ENCODE measurements around the gene RPL18. TPM values are rescaled to one million over a fixed set of nuclear protein-coding genes. Genes with fewer than 3 reads are reported as not detected.

RPL18 gene
- total and polyA plus RNA-seq, 4 donors, result 276 to 830 (median 586) TPM

GRCh38 chr19:48607359-48607755, 11.6 kb downstream of the RPL18 start:
- Histone ChIP-seq H3K27me3 (ENCODE audit: control insufficient read depth in 4 of 4, insufficient read depth in 4 of 4, low read length in 3 of 4) (no peaks in the 10 kb centered on the region), H3K27ac (ENCODE audit: low read depth in 1 of 2, low read length in 2 of 2) (no peak overlapping the region), H3K36me3 (ENCODE audit: control insufficient read depth in 4 of 4, insufficient read depth in 3 of 4, low read depth in 1 of 4, low read length in 3 of 4) (no peaks in the 10 kb centered on the region), H3K4me1 (ENCODE audit: control insufficient read depth in 4 of 4, insufficient read depth in 4 of 4, low read length in 3 of 4) (no peaks in the 10 kb centered on the region), H3K9ac (ENCODE audit: low read depth in 1 of 2, low read length in 2 of 2) (no peak overlapping the region), H3K4me3 (ENCODE audit: low read depth in 1 of 3, low read length in 3 of 3) (no peak overlapping the region), H3K9me3 (ENCODE audit: control insufficient read depth in 4 of 4, low read length in 3 of 4) (no peaks in the 10 kb centered on the region)
- WGBS, result 92% methylated on average over 7 of the region's 7 CpGs
- TF ChIP-seq NR2F2 (IDR thresholded peaks at IDR 0.05) (no peak), FOXA2 (IDR thresholded peaks at IDR 0.05) (no peak)
- DNase-seq (ENCODE audit: low spot score), result no peak

GRCh38 chr19:48606463-48607358, 12.3 kb downstream of the RPL18 start, which contains the start of gene SPACA4:
Gene SPACA4, plus strand, starts transcription at chr19:48606742. Its CDS starts 237 bp downstream, at chr19:48606979.
- no peaks in the 10 kb centered on the region for H3K36me3 ChIP-seq (ENCODE audit: control insufficient read depth in 4 of 4, insufficient read depth in 3 of 4, low read depth in 1 of 4, low read length in 3 of 4)
- 88% methylated on average over 39 of the region's 39 CpGs for WGBS
- H3K4me3 ChIP-seq (ENCODE audit: low read depth in 1 of 3, low read length in 3 of 3), result no peak within 1 kb of the TSS
- no peak for DNase-seq (ENCODE audit: low spot score)
- no peaks in the 10 kb centered on the region for H3K9me3 ChIP-seq (ENCODE audit: control insufficient read depth in 4 of 4, low read length in 3 of 4)
- H3K27me3 ChIP-seq (ENCODE audit: control insufficient read depth in 4 of 4, insufficient read depth in 4 of 4, low read length in 3 of 4), result no peaks in the 10 kb centered on the region
- TF ChIP-seq HNF4A (conservative IDR thresholded peaks at IDR 0.05) (no peak), RXRA (IDR thresholded peaks at IDR 0.05) (no peak), SP1 (IDR thresholded peaks at IDR 0.05) (no peak), ATF3 (IDR thresholded peaks at IDR 0.05) (no peak)
- H3K27ac ChIP-seq (ENCODE audit: low read depth in 1 of 2, low read length in 2 of 2), result no peak within 1 kb of the TSS
- no peaks in the 10 kb centered on the region for H3K4me1 ChIP-seq (ENCODE audit: control insufficient read depth in 4 of 4, insufficient read depth in 4 of 4, low read length in 3 of 4)
- H3K9ac ChIP-seq (ENCODE audit: low read depth in 1 of 2, low read length in 2 of 2), result no peak within 1 kb of the TSS

DNA sequence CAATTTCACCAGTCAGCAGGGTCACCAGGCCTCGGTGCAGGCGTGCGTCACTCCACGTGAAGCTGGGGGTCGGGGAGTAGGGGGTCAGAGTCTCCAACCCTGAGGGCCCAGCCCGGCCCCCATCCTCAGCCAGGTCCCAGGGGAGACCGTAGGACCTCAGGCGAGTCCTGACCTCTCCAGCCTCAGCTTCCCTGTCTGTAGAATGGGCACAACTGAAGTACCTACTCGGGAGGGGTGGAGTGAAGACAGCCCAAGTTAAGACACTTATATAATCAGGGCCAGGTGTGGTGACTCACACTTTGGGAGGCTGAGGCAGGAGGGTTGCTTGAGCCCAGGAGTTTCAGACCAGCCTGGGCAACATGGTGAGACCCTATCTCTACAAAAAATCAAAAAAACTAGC, 15.1 kb downstream of the RPL18 start:
- no peaks in the 10 kb centered on the region for H3K9me3 ChIP-seq (ENCODE audit: control insufficient read depth in 4 of 4, low read length in 3 of 4)
- H3K4me3 ChIP-seq (ENCODE audit: low read depth in 1 of 3, low read length in 3 of 3), result no peak overlapping the region
- H3K4me1 ChIP-seq (ENCODE audit: control insufficient read depth in 4 of 4, insufficient read depth in 4 of 4, low read length in 3 of 4), result no peaks in the 10 kb centered on the region
- H3K9ac ChIP-seq (ENCODE audit: low read depth in 1 of 2, low read length in 2 of 2), result no peak overlapping the region
- TF ChIP-seq JUND (IDR thresholded peaks at IDR 0.05), result no peak
- TF ChIP-seq SP1 (IDR thresholded peaks at IDR 0.05), result no peak
- H3K27me3 ChIP-seq (ENCODE audit: control insufficient read depth in 4 of 4, insufficient read depth in 4 of 4, low read length in 3 of 4), result no peaks in the 10 kb centered on the region
- 92% methylated on average over 9 of the region's 9 CpGs for WGBS
- no peak for DNase-seq (ENCODE audit: low spot score)
- H3K36me3 ChIP-seq (ENCODE audit: control insufficient read depth in 4 of 4, insufficient read depth in 3 of 4, low read depth in 1 of 4, low read length in 3 of 4), result no peaks in the 10 kb centered on the region
- no peak overlapping the region for H3K27ac ChIP-seq (ENCODE audit: low read depth in 1 of 2, low read length in 2 of 2)

DNA sequence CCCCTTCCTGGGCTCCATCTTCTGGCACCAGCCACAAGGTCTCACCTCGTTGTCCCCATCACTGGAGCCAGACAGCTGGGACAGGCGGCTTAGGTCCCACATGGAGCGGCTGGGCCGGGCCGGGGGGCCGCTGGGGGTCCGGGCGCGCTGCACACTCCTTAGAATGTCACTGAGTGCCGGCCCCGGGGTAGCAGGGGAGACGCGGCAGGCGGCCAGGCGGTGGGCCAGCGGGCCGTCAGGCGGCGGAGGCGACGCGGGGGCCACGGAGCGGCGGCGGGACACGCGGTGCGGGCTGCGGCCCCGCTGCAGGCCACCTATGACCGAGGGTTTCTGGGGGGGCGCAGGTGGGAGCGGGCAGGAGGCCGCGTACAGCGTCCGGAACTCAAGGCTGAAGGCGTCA, 15.5 kb downstream of the RPL18 start:
- DNase-seq (ENCODE audit: low spot score), result no peak
- Histone ChIP-seq H3K4me3 (ENCODE audit: low read depth in 1 of 3, low read length in 3 of 3) (no peak overlapping the region), H3K36me3 (ENCODE audit: control insufficient read depth in 4 of 4, insufficient read depth in 3 of 4, low read depth in 1 of 4, low read length in 3 of 4) (no peaks in the 10 kb centered on the region), H3K4me1 (ENCODE audit: control insufficient read depth in 4 of 4, insufficient read depth in 4 of 4, low read length in 3 of 4) (no peaks in the 10 kb centered on the region), H3K9ac (ENCODE audit: low read depth in 1 of 2, low read length in 2 of 2) (no peak overlapping the region), H3K27ac (ENCODE audit: low read depth in 1 of 2, low read length in 2 of 2) (no peak overlapping the region), H3K27me3 (ENCODE audit: control insufficient read depth in 4 of 4, insufficient read depth in 4 of 4, low read length in 3 of 4) (no peaks in the 10 kb centered on the region), H3K9me3 (ENCODE audit: control insufficient read depth in 4 of 4, low read length in 3 of 4) (no peaks in the 10 kb centered on the region)
- TF ChIP-seq MAX (IDR thresholded peaks at IDR 0.05) (no peak), YY1 (IDR thresholded peaks at IDR 0.05) (no peak), SP1 (IDR thresholded peaks at IDR 0.05) (no peak), ATF3 (IDR thresholded peaks at IDR 0.05) (no peak), HNF4A (conservative IDR thresholded peaks at IDR 0.05) (no peak), JUND (IDR thresholded peaks at IDR 0.05) (no peak), FOXA1 (IDR thresholded peaks at IDR 0.05) (no peak), NR2F2 (IDR thresholded peaks at IDR 0.05) (no peak), HNF4G (IDR thresholded peaks at IDR 0.05) (no peak), FOXA2 (IDR thresholded peaks at IDR 0.05) (no peak), EGR1 (IDR thresholded peaks at IDR 0.05; ENCODE audit: low read depth in 2 of 2) (no peak), RAD21 (IDR thresholded peaks at IDR 0.05) (no peak), TAF1 (conservative IDR thresholded peaks at IDR 0.05) (no peak)
- TF ChIP-seq, protein P1, sequence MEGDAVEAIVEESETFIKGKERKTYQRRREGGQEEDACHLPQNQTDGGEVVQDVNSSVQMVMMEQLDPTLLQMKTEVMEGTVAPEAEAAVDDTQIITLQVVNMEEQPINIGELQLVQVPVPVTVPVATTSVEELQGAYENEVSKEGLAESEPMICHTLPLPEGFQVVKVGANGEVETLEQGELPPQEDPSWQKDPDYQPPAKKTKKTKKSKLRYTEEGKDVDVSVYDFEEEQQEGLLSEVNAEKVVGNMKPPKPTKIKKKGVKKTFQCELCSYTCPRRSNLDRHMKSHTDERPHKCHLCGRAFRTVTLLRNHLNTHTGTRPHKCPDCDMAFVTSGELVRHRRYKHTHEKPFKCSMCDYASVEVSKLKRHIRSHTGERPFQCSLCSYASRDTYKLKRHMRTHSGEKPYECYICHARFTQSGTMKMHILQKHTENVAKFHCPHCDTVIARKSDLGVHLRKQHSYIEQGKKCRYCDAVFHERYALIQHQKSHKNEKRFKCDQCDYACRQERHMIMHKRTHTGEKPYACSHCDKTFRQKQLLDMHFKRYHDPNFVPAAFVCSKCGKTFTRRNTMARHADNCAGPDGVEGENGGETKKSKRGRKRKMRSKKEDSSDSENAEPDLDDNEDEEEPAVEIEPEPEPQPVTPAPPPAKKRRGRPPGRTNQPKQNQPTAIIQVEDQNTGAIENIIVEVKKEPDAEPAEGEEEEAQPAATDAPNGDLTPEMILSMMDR (IDR thresholded peaks at IDR 0.05; ENCODE audit: low read depth, low read length, missing input control), result no peak
- 91% methylated on average over 39 of the region's 39 CpGs for WGBS
